Fibroblast of lung (primary cell): ENCODE results near the gene IL6. TPM values are rescaled to one million over a fixed set of nuclear protein-coding genes. Genes with fewer than 3 reads are reported as not detected.
"Not testable (repeated sequence)": the region's sequence is repeated elsewhere in the genome, so short reads cannot be mapped to it uniquely, and the experiment has no call there.

ENCODE experiments used
- DNase-seq, 2 donors: peaks; one replicate each; pipeline versions ENCODE4 v3.0.0 to v3.0.0-alpha.2; 2010; ENCODE audit warnings: low read depth in 2 of 2
- H2AFZ ChIP-seq: 2 replicates; pipeline ENCODE4 v1.5.1; 2012; ENCODE audit warnings: low read length, control low read depth, inconsistent platforms
- H3K27ac ChIP-seq: 2 replicates; pipeline ENCODE4 v1.5.1; 2011; ENCODE audit warnings: low read length, control low read depth; ENCODE audit not compliant: insufficient read depth
- H3K27me3 ChIP-seq: 2 replicates; pipeline ENCODE4 v1.5.1; 2011; ENCODE audit warnings: mild to moderate bottlenecking, low read length; ENCODE audit not compliant: control insufficient read depth, insufficient read depth
- H3K36me3 ChIP-seq: 2 replicates; pipeline ENCODE4 v1.5.1; 2011; ENCODE audit warnings: low read length; ENCODE audit not compliant: control insufficient read depth, insufficient read depth
- H3K4me1 ChIP-seq: 2 replicates; pipeline ENCODE4 v1.5.1; 2011; ENCODE audit warnings: low read length; ENCODE audit not compliant: control insufficient read depth, insufficient read depth; ENCODE audit errors: extremely low read depth
- H3K4me2 ChIP-seq: 2 replicates; pipeline ENCODE4 v1.5.1; 2011; ENCODE audit warnings: low read length, control low read depth; ENCODE audit not compliant: insufficient read depth; ENCODE audit errors: extremely low read depth
- H3K4me3 ChIP-seq, 4 experiments: fragments of 200-600 bp in 1 of 4; sonication (generic) in 1 of 4; replicated peaks in 1 of 4; 2 replicates each; pipeline ENCODE4 v1.5.1; 2011 to 2016; ENCODE audit warnings: low read length in 4 of 4, low read depth in 3 of 4, mild to moderate bottlenecking in 3 of 4, control low read depth in 2 of 4, inconsistent platforms in 1 of 4, mixed read lengths in 1 of 4; ENCODE audit not compliant: insufficient read depth in 1 of 4; ENCODE audit errors: control extremely low read depth in 1 of 4
- H3K79me2 ChIP-seq: 2 replicates; pipeline ENCODE4 v1.5.1; 2012; ENCODE audit warnings: mild to moderate bottlenecking, low read length, inconsistent platforms; ENCODE audit not compliant: control insufficient read depth, insufficient read depth
- H3K9ac ChIP-seq: 2 replicates; pipeline ENCODE4 v1.5.1; 2011; ENCODE audit warnings: mild to moderate bottlenecking, low read length, control low read depth; ENCODE audit not compliant: insufficient read depth
- H3K9me3 ChIP-seq: 2 replicates; pipeline ENCODE4 v1.5.1; 2012; ENCODE audit warnings: low read depth, low read length; ENCODE audit not compliant: control insufficient read depth, insufficient read depth
- H4K20me1 ChIP-seq: 2 replicates; pipeline ENCODE4 v1.5.1; 2011; ENCODE audit warnings: low read length; ENCODE audit not compliant: control insufficient read depth, insufficient read depth; ENCODE audit errors: extremely low read depth
- polyA plus RNA-seq, 2 donors: library from polyadenylated mRNA; depleted of rRNA in 1 of 2; stranded (reverse) in 1 of 2; unstranded in 1 of 2; fragments of >200 nt; gene quantifications; 2 replicates each; pipeline ENCODE4 v1.2.1, GENCODE V29; 2011 to 2012; ENCODE audit warnings: missing spikeins in 1 of 2
- total RNA-seq: library from RNA; depleted of rRNA; stranded (reverse); fragments of >200 nt; gene quantifications from 2 replicates; pipeline ENCODE4 v1.2.1, GENCODE V29; 2014

The IL6 gene
- total and polyA plus RNA-seq, 2 donors (not counting 1 experiment from before 2014, with no cell fraction given), result 20.2 to 33.7 TPM

DNA sequence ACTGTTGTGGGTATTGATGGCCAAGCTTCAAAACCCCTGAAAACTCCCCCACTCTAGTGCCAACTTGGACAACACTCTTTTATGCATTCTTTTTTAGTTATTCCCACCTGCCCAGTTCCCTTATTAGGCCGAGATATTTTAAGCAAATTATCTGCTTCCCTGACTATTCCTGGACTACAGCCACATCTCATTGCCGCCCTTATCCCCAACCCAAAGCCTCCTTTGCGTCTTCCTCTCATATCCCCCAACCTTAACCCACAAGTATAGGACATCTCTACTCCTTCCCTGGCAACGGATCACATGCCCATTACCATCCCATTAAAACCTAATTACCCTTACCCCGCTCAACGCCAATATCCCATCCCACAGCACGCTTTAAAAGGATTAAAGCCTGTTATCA, 21.1 kb upstream of the IL6 start:
- H3K79me2 ChIP-seq, H2AFZ ChIP-seq, H3K4me3 ChIP-seq, H3K9me3 ChIP-seq, H3K9ac ChIP-seq, H3K4me2 ChIP-seq, H4K20me1 ChIP-seq, DNase-seq, H3K27me3 ChIP-seq, H3K36me3 ChIP-seq, H3K4me1 ChIP-seq, H3K27ac ChIP-seq: not testable (repeated sequence)

DNA sequence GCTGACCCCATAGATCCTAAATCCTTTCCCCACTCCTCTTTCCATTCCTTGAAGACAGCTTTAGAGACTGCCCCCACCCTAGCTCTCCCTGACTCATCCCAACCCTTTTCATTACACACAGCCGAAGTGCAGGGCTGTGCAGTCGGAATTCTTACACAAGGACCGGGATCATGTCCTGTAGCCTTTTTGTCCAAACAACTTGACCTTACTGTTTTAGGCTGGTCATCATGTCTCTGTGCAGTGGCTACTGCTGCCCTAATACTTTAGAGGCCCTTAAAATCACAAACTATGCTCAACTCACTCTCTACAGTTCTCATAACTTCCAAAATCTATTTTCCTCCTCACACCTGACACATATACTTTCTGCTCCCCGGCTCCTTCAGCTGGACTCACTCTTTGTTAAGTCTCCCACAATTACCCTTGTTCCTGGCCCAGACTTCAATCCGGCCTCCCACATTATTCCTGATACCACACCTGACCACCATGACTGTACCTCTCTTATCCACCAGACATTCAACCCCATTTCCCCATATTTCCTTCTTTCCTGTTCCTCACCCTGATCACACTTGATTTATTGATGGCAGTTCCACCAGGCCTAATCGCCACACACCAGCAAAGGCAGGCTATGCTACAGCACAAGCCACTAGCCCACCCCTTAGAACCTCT, 19.8 kb upstream of the IL6 start:
- H3K9me3 ChIP-seq, H3K79me2 ChIP-seq, H3K36me3 ChIP-seq, H3K27ac ChIP-seq, H2AFZ ChIP-seq, H3K9ac ChIP-seq, H3K4me3 ChIP-seq, H3K4me1 ChIP-seq, H4K20me1 ChIP-seq, DNase-seq, H3K27me3 ChIP-seq, H3K4me2 ChIP-seq: not testable (repeated sequence)

DNA sequence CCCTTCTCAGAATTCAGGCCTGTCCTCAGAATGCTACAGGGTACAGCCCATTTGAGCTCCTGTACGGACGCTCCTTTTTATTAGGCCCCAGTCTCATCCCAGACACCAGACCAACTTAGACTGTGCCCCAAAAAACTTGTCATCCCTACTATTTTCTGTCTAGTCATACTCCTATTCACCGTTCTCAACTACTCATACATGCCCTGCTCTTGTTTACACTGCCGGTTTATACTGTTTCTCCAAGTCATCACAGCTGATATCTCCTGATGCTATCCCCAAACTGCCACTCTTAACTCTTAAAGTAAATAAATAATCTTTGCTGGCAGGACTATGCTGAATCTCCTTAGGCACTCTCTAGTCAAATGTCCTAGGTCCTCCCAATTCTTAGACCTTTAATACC, 18.8 kb upstream of the IL6 start:
- not testable (repeated sequence) for H3K4me1 ChIP-seq, DNase-seq, H3K36me3 ChIP-seq, H3K9me3 ChIP-seq, H3K27me3 ChIP-seq, H3K9ac ChIP-seq, H4K20me1 ChIP-seq, H3K4me3 ChIP-seq, H3K79me2 ChIP-seq, H3K27ac ChIP-seq, H2AFZ ChIP-seq, H3K4me2 ChIP-seq

DNA sequence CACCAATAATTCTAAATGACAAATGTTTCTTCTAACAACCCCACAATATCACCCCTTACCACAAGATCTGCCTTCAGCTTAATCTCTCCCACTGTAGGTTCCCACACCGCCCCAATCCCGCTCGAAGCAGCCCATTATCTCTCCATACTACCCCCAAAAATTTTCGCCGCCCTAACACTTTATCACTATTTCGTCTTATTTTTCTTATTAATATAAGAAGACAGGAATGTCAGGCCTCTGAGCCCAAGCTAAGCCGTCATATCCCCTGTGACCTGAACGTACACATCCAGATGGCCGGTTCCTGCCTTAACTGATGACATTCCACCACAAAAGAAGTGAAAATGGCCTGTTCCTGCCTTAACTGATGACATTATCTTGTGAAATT, 18.3 kb upstream of the IL6 start:
- not testable (repeated sequence) for DNase-seq, H3K4me1 ChIP-seq, H3K79me2 ChIP-seq

DNA sequence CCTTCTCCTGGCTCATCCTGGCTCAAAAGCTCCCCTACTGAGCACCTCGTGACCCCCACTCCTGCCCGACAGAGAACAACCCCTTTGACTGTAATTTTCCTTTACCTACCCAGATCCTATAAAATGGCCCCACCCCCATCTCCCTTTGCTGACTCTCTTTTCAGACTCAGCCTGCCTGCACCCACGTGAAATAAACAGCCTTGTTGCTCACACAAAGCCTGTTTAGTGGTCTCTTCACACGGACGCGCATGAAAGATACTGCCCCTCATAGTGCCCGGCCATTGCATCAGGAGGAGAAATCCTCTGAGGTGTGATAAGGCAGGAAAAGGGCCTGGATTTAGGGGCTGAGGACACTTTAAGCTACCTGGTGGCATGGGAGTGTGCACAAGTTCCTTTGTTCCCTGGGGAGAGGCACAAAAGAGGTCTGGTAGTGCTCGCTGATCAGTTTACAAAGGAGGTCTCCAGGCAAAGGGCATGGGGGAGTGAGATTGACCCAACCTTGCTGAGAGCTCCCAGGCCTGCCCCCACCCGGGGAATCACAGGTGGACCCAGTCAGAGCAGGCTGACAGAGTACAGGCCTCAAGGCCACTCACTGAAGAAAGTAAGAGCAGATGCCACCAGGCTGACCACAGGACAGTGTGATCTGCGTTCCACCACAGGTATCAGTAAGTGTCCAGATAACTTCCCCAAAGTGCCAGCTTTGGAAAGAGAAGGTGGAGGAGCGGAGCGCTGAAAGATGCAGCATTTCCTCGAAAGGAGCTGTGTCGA, 17.8 kb upstream of the IL6 start:
- not testable (repeated sequence) for H2AFZ ChIP-seq, H4K20me1 ChIP-seq, H3K9me3 ChIP-seq, H3K4me1 ChIP-seq, H3K36me3 ChIP-seq, H3K4me3 ChIP-seq, H3K9ac ChIP-seq, H3K79me2 ChIP-seq, H3K4me2 ChIP-seq, H3K27ac ChIP-seq, H3K27me3 ChIP-seq, DNase-seq

More for the DNA sequence above, 18.3 kb upstream of the IL6 start:
- not testable (repeated sequence) for H3K36me3 ChIP-seq, H3K4me2 ChIP-seq, H3K9ac ChIP-seq, H4K20me1 ChIP-seq, H3K27me3 ChIP-seq, H3K4me3 ChIP-seq, H3K9me3 ChIP-seq, H3K27ac ChIP-seq, H2AFZ ChIP-seq
